Measurements from ENCODE around the gene C1orf122.
A peak's percentile ranks its signal among the peaks of the same experiment; 100 is the strongest.
"Not testable (repeated sequence)": the region's sequence is repeated elsewhere in the genome, so short reads cannot be mapped to it uniquely, and the experiment has no call there.

The C1orf122 gene

DNA sequence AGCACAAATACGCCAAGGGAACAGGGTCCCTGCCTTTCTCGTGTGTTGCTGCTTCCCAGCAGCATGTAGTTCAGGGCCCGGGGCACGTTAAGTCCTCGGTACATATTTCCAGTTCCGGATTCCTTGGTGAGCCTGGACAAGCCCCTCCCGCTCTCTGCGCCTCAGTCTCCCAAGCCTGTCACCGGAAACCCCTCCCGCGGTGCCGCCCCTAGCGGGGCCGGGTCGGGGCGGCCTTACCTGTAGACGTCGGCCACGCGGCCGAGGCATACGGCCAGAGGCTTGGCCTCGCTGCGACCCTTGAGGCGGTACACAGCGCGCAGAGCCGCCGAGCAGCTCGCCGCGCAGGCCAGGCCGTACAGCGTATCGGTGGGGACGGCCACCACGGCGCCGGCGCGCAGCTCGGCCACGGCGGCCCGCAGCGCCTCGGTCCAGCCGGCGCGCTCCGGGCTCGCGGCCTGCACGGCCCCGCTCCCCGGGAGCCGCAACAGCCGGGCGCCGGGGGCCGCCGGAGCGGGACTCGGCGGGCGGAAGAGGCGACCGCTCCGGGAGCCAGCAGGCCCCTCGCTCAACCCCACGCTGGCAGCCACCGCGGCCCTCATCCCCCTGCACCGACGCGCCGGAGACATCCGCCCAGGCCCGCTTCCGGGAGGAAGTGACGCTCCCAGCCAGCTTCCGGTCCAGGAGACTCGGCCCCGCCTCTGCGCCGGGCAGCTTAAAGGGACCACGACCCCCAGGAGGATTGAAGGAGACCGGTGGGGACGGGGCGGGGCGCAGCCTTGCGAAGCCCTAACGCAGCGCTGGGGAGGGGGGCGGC lies at the start of gene C1orf122, which contains the start of gene YRDC:
C1orf122 (plus strand) TSS at position 236 of the 814 bp plus-strand sequence. CDS start 615 bp downstream, outside the sequence.
YRDC (minus strand) TSS at position 654 of the 814 bp plus-strand sequence; CDS start at position 626, 28 bp downstream.
- DNase-seq, result peak; percentile 92

GRCh38 chr1:37759451-37759850 lies 48.1 kb upstream of the C1orf122 start:
- DNase-seq, result no peak

DNA sequence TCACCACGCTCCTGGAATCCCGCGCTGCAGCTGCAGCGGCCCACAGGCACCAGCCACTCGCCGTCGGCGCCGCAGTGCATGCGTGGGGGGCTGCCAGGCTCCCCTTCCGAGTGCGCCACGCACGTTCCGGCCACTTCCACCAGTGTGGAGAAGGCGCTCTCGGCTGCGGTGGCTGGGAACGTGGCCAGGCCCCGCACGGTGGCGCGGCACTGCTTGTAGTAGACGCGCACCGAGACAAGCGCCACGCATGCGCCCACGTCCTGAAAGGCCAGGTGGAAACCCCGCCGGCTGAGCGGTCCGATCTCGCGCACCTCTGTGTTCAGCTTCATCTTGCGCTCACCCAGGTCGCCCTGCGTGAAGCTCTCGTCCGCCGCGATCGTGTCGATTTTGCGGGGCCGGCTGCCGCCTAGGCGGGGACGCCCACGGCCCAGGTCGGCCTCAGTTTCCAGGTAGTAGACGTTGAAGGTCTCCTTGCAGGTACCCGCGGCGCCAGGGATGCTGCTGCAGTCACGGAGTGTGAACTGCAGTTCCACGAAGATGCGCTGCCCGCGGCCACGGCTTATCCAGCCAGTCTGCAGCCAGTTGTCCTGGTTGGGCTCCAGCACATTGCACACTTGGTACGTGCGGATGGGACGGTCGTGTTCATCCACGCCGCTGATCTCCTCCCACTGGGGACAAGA lies 46.0 kb upstream of the C1orf122 start:
- no peak for DNase-seq

DNA sequence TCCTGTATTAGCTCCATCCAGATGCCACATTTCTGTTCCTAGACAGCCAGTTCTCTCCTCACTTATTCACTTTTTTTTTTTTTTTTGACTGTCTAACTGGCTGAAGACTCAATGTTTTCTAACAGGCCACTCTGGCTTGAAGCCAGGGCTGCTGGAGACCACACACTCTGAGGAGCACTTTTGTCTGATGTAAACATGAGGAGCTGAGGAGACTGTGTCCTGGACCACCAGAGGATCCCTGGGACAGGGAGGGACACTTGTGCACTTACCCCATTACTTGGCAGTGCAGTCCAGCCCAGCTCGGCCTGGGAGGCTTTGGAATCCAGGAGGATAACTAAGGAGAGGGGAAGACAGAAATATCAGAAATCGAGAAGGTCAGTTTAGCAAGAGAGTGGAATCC lies 45.1 kb upstream of the C1orf122 start:
- DNase-seq, result no peak

DNA sequence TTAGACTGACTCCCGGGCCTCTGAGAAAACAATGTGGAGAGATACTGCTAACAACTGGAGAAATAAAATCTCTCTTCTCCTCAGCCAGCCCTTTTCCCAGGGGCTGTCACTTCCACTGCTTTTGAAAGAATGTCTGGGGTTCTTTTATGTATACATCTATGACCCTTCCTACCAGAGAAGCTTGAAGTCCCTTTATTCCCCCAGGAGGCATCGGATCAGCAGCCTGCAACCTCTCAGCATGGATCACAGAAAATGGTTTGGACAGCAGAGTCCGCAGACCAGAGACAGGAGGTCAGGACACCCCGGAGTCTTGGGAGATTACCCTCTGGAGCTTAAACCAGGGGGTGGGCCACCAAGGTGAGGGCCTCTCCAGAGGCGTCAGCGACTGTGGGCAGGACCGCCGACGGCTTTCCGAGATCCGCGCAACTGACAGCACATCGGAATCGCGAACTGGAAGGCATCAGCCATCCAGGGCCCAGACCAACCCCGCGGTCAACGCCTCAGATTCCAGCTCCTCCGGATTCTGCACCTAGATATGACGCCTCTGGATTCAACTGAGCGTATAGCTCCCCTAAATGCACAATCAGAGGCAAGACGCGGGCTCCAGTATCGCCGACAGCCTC lies 43.7 kb upstream of the C1orf122 start:
- no peak for DNase-seq

GRCh38 chr1:37764414-37764825 lies 43.2 kb upstream of the C1orf122 start:
- DNase-seq, result peak; percentile 32

- DNase-seq, result no peak
Observed at GRCh38 chr1:37764888-37765441, 42.6 kb upstream of the C1orf122 start, which contains the start of gene EPHA10. Gene EPHA10 (minus strand): TSS chr1:37765120. CDS start chr1:37765066, 54 bp downstream.

GRCh38 chr1:37765916-37766664 lies 41.5 kb upstream of the C1orf122 start:
- DNase-seq, result no peak

DNA sequence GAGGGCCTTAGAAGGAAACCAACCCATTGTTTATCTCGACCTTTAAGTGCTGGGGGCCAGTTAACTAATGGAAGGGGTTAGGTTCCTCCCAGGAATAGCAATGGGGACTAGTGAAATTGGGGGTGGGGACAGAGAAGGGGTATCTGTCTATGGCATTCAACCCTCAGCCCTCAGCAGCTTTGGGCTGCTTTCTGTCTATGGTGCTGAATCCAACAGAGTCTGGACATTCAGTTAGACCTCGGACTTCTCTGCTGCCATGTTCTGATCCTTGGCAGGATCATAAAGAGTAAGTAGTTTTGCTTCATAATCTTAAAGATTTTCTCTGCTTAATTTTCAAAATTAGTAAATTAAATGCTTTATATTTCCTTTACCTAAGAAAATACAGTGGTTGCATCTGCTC lies 40.1 kb upstream of the C1orf122 start:
- DNase-seq, result no peak

GRCh38 chr1:37771440-37771839 lies 36.1 kb upstream of the C1orf122 start:
- not testable (repeated sequence) for DNase-seq

DNA sequence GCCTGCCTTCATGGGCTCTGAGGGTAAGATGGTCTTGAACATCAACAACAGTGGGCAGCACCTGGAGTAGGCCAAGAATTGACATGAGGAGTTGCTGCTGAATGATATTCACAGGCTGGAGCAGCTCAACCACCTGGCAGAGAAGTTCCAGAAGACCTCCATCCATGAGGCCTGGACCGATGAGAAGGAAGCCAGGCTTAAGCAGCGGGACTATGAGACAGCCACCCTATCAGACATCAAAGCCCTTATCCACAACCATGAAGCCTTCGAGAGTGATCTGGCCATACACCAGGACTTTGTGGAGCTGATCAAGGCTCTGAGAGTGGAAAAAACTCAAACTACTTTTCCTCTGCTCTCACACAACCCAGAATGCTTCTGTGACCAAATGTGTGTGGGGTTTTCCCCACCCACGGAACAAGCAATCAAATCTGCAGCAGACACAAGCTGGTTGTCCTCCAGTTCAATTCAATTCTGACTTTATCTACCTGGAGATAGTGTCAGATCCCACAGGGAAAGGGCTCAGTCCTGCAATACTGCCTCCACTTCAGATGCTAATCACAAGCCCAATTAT lies 30.6 kb upstream of the C1orf122 start:
- no peak for DNase-seq

DNA sequence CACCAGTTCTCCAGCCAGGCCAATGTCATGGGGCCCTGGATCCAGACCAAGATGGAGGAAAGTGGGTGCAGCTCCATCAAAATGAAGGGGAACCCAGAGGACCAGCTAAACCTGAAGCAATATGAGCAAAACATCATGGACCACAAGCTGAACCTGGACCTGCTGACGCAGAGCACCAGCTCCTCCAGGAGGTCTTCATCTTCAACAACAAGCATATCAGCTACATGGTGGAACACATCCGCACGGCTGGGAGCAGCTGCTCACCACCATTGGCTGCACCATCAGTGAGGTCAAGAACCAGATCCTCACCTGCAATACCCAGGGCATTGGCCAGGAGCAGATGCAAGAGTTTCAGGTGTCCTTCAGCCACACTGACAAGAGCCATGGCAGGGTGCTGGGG lies 28.9 kb upstream of the C1orf122 start:
- no peak for DNase-seq

DNA sequence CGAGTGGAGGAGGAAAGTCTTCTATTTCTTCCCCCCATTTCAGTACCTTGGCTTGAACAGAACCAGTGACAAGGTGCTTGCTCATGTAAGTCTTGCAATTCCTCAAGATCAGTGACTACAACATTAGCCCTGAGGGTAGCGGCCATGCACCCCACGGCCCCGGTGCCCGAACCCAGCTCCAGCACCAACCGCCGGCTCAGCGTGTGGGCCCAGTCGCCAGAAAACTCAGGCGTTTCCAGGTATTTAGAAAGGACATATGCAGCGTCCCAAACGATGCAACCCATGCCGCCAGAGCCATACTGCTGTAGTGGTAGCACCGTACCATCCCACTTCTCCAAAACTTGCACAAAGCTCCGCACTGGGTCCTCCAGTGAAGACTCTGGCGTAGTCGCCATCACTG lies 25.1 kb upstream of the C1orf122 start:
- DNase-seq, result no peak

DNA sequence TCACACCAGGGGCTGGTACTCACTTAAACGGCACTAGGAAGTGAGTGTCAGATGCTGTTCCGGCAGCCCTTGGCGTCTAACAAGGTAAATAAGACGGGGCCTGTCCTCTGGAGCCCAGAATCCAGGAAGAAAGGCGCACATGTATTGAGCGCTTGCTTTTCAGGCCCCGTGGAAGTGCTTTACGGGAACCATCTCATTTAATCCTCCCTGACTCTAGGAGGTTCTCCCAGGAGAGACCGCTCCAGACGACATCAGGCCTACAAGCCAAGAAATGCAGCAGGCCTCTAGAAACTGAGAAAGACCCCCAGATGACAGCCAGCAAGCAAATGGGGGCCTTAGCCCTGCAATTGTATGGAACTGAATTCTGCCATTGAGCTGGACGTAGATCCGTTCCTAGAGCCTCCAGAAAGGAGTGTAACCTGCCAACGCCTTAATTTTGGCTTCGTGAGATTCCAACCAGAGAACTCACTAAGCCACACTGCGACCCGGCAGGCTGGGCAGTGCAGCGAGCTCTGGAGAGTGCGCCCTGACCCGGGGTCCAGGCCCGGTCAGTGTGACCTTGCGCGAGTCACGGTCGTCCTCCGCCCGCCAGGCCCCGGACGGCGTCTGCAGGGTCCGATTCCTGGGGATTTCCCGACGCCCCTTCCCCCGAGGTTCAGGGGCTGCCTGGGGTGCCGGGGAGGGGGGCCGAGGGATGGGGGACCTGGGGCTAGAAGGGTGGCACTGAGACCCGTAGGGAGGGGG lies 14.5 kb upstream of the C1orf122 start:
- no peak for DNase-seq

- peak; percentile 43 for DNase-seq
Observed at GRCh38 chr1:37793773-37794371, 13.7 kb upstream of the C1orf122 start, which contains the start of gene MANEAL. Gene MANEAL (plus strand): TSS chr1:37793847. CDS start chr1:37794183, 336 bp downstream.

DNA sequence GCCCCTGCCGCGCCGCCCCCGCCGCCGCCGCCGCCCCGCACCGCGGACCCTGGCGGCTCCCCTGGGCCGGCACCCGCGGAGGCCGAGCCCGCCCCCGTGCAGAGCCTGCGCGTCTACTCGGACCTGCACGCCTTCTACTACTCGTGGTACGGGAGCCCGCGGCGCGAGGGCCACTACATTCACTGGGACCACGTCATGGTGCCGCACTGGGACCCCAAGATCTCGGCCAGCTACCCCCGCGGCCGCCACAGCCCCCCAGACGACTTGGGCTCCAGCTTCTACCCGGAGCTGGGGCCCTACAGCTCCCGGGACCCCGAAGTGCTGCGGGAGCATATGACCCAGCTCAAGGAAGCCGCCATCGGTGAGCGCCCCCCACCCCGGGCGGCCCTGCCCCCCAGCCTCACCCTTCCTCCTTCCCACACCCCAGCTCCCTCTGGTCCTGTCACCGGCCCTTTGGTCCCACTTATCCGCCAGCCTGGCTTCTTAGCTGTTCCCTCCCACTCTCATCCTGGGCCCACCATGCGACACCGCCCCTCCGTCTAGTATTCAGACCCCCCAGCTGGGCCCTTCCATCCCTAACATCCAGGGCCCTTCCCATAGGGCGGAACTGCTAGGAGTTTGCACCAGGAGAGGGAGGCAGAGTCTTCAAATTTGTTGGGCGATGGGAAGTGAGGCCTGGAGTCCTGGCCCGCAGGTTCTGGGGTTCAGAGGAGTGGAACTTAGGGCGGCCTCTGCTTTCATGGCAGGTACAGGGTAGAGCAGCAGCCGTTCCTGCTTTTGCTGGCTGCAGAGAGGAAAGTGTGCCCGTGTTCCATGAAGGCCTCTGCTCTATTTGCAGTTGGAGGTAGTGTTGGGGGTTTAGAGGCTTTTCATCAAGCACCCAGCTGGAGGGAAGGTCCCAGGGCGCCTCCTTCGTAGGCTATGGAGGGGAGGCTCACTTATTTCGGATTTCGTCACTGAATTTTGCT lies 12.9 kb upstream of the C1orf122 start:
- no peak for DNase-seq

DNA sequence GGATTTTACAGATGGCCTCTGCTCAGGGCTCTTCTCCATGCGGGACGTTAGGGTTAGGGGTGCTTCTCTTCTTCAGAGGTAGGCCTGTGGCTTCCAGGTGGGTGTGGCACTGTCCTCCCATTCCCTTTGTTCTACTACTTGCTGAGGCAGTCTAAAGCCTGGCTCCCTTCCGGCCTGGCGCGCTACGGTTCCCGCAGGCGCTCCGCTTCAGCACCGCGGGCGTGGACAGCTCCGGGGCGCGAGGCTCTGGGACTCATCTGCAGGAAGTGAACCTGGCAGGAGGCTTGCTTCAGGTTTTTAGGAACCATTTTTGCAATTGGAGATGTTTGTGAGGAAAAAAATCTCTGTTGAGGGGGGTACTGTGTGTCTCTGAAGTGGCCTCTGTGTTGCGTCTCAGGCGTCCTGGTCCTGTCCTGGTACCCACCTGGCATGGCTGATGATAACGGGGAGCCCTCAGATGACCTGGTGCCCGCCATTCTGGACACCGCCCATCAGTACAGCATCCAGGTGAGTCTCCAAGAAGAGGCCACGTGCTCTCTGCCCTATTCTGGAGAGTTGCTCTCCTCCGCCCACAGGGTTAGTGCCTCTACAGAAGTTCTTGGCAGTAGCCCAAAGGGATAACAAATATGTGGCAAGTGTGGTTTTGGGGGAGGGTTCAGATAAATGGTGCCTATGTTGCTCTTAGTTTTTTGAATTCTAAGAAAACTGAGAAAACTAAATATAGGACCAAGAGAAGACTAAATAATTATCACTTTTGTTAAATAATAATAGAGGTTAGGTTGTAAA lies 12.1 kb upstream of the C1orf122 start:
- peak; percentile 50 for DNase-seq

- no peak for DNase-seq
Observed at GRCh38 chr1:37797750-37798345, 9.7 kb upstream of the C1orf122 start.

All from activated T-cell treated with anti-CD3 and anti-CD28 coated beads, Interleukin-2, amount 50 U/mL, for 1 hour (primary cell).